Measurements from ENCODE around the gene ACMSD.

The ACMSD gene

GRCh38 chr2:134912361-134912760 is 73.9 kb downstream of the ACMSD start:
- H3K27me3 ChIP-seq (replicated peaks in 2 of 5; ENCODE audit: control insufficient read depth in 4 of 5, insufficient read depth in 5 of 5, low read length in 4 of 5), result no peaks in the 10 kb centered on the region
- H3K9me3 ChIP-seq (ENCODE audit: control extremely low read depth in 1 of 5, control insufficient read depth in 4 of 5, insufficient read depth in 2 of 5, low read depth in 1 of 5, low read length in 4 of 5), result no peaks in the 10 kb centered on the region
- peak in 2 of 3 donors; percentile 65 to 70 for DNase-seq
- CTCF ChIA-PET, result no interaction called here
- no peak overlapping the region for H3K27ac ChIP-seq (ENCODE audit: insufficient read depth in 1 of 2, low read depth in 1 of 2, low read length in 2 of 2, poor library complexity in 1 of 2, severe bottlenecking in 2 of 2)
- H3K36me3 ChIP-seq (ENCODE audit: control insufficient read depth in 4 of 4, insufficient read depth in 4 of 4, low read length in 3 of 4), result no peaks in the 10 kb centered on the region
- POLR2A ChIA-PET, result no interaction called here
- no peak overlapping the region for H3K4me3 ChIP-seq (ENCODE audit: control insufficient read depth in 1 of 7, extremely low read depth in 1 of 7, insufficient read depth in 4 of 7, low read depth in 2 of 7, low read length in 6 of 7)
- H3K4me1 ChIP-seq (ENCODE audit: control extremely low read depth in 1 of 4, control insufficient read depth in 4 of 4, insufficient read depth in 4 of 4, low read length in 3 of 4), result peaks cover 0 to 7% (median 6%) of the 10 kb centered on the region in 4 experiments

- H3K4me1 ChIP-seq (ENCODE audit: control extremely low read depth in 1 of 4, control insufficient read depth in 4 of 4, insufficient read depth in 4 of 4, low read length in 3 of 4), result peaks cover 10 to 29% (median 17%) of the 10 kb centered on the region in 4 experiments
- no peaks in the 10 kb centered on the region for H3K27me3 ChIP-seq (replicated peaks in 2 of 5; ENCODE audit: control insufficient read depth in 4 of 5, insufficient read depth in 5 of 5, low read length in 4 of 5)
- peak overlapping the region; percentile 68 to 95 for H3K27ac ChIP-seq (ENCODE audit: insufficient read depth in 1 of 2, low read depth in 1 of 2, low read length in 2 of 2, poor library complexity in 1 of 2, severe bottlenecking in 2 of 2)
- peak in 1 of 3 donors; percentile 2 for DNase-seq
- H3K9me3 ChIP-seq (ENCODE audit: control extremely low read depth in 1 of 5, control insufficient read depth in 4 of 5, insufficient read depth in 2 of 5, low read depth in 1 of 5, low read length in 4 of 5), result no peaks in the 10 kb centered on the region
- 56% methylated on average over 15 of the region's 16 CpGs for WGBS (ENCODE audit: insufficient coverage)
- CTCF ChIA-PET, result interaction anchor here (0.6 to 1.3 kb wide), 5 partner anchors 13 to 464 kb away, joined by 3 to 4 read pairs (median 3); no protein-coding TSS in a partner anchor
- POLR2A ChIA-PET, result no interaction called here
- peaks cover 0 to 8% (median under 1%) of the 10 kb centered on the region in 4 experiments for H3K36me3 ChIP-seq (ENCODE audit: control insufficient read depth in 4 of 4, insufficient read depth in 4 of 4, low read length in 3 of 4)
- H3K4me3 ChIP-seq (ENCODE audit: control insufficient read depth in 1 of 7, extremely low read depth in 1 of 7, insufficient read depth in 4 of 7, low read depth in 2 of 7, low read length in 6 of 7), result peak overlapping the region in 6 of 7 experiments; percentile 81 to 98 (median 91)
Observed at GRCh38 chr2:134917360-134917865, 79.0 kb downstream of the ACMSD start.

GRCh38 chr2:134917888-134918525 is 79.6 kb downstream of the ACMSD start:
- POLR2A ChIA-PET, result interaction anchor here (0.9 to 1.0 kb wide), 2 partner anchors 15 to 24 kb away, joined by 3 read pairs; no protein-coding TSS in a partner anchor
- H3K27ac ChIP-seq (ENCODE audit: insufficient read depth in 1 of 2, low read depth in 1 of 2, low read length in 2 of 2, poor library complexity in 1 of 2, severe bottlenecking in 2 of 2), result peak overlapping the region; percentile 68 to 95
- H3K4me3 ChIP-seq (ENCODE audit: control insufficient read depth in 1 of 7, extremely low read depth in 1 of 7, insufficient read depth in 4 of 7, low read depth in 2 of 7, low read length in 6 of 7), result peak overlapping the region; percentile 53 to 98 (median 89)
- no peaks in the 10 kb centered on the region for H3K9me3 ChIP-seq (ENCODE audit: control extremely low read depth in 1 of 5, control insufficient read depth in 4 of 5, insufficient read depth in 2 of 5, low read depth in 1 of 5, low read length in 4 of 5)
- peaks cover 0 to 12% (median under 1%) of the 10 kb centered on the region in 4 experiments for H3K36me3 ChIP-seq (ENCODE audit: control insufficient read depth in 4 of 4, insufficient read depth in 4 of 4, low read length in 3 of 4)
- no peaks in the 10 kb centered on the region for H3K27me3 ChIP-seq (replicated peaks in 2 of 5; ENCODE audit: control insufficient read depth in 4 of 5, insufficient read depth in 5 of 5, low read length in 4 of 5)
- CTCF ChIA-PET, result interaction anchor here (0.6 to 1.3 kb wide), 5 partner anchors 12 to 465 kb away, joined by 3 to 4 read pairs (median 3); no protein-coding TSS in a partner anchor
- DNase-seq, result peak in 2 of 3 donors; percentile 95 to 97
- H3K4me1 ChIP-seq (ENCODE audit: control extremely low read depth in 1 of 4, control insufficient read depth in 4 of 4, insufficient read depth in 4 of 4, low read length in 3 of 4), result peaks cover 12 to 29% (median 17%) of the 10 kb centered on the region in 4 experiments
- WGBS (ENCODE audit: insufficient coverage), result 0% methylated on average over 20 of the region's 38 CpGs

- H3K4me1 ChIP-seq (ENCODE audit: control extremely low read depth in 1 of 4, control insufficient read depth in 4 of 4, insufficient read depth in 4 of 4, low read length in 3 of 4), result peaks cover 12 to 29% (median 17%) of the 10 kb centered on the region in 4 experiments
- ChIA-PET POLR2A (interaction anchor here (0.8 to 1.0 kb wide), 3 partner anchors 14 to 249 kb away, joined by 3 to 4 read pairs (median 3); no protein-coding TSS in a partner anchor), CTCF (interaction anchor here (0.6 to 1.3 kb wide), 2 partner anchors 12 to 58 kb away, joined by 4 read pairs; no protein-coding TSS in a partner anchor)
- H3K27ac ChIP-seq (ENCODE audit: insufficient read depth in 1 of 2, low read depth in 1 of 2, low read length in 2 of 2, poor library complexity in 1 of 2, severe bottlenecking in 2 of 2), result peak within 1 kb of the TSS; percentile 95 to 98
- DNase-seq, result peak; percentile 99 to 100 (median 100)
- H3K36me3 ChIP-seq (ENCODE audit: control insufficient read depth in 4 of 4, insufficient read depth in 4 of 4, low read length in 3 of 4), result peaks cover 0 to 13% (median under 1%) of the 10 kb centered on the region in 4 experiments
- H3K4me3 ChIP-seq (ENCODE audit: control insufficient read depth in 1 of 7, extremely low read depth in 1 of 7, insufficient read depth in 4 of 7, low read depth in 2 of 7, low read length in 6 of 7), result peak within 1 kb of the TSS; percentile 93 to 99 (median 98)
- H3K27me3 ChIP-seq (replicated peaks in 2 of 5; ENCODE audit: control insufficient read depth in 4 of 5, insufficient read depth in 5 of 5, low read length in 4 of 5), result no peaks in the 10 kb centered on the region
- no peaks in the 10 kb centered on the region for H3K9me3 ChIP-seq (ENCODE audit: control extremely low read depth in 1 of 5, control insufficient read depth in 4 of 5, insufficient read depth in 2 of 5, low read depth in 1 of 5, low read length in 4 of 5)
- WGBS (ENCODE audit: insufficient coverage), result under 1% methylated on average over 80 of the region's 83 CpGs
Observed at GRCh38 chr2:134918526-134919340, 80.3 kb downstream of the ACMSD start, which contains the start of gene CCNT2. CCNT2 (plus strand) TSS chr2:134918822; CDS start chr2:134918855, 33 bp downstream.

GRCh38 chr2:134919341-134920210 is 81.2 kb downstream of the ACMSD start:
- Histone ChIP-seq H3K4me1 (ENCODE audit: control extremely low read depth in 1 of 4, control insufficient read depth in 4 of 4, insufficient read depth in 4 of 4, low read length in 3 of 4) (peaks cover 12 to 29% (median 17%) of the 10 kb centered on the region in 4 experiments), H3K9me3 (ENCODE audit: control extremely low read depth in 1 of 5, control insufficient read depth in 4 of 5, insufficient read depth in 2 of 5, low read depth in 1 of 5, low read length in 4 of 5) (no peaks in the 10 kb centered on the region), H3K27me3 (replicated peaks in 2 of 5; ENCODE audit: control insufficient read depth in 4 of 5, insufficient read depth in 5 of 5, low read length in 4 of 5) (no peaks in the 10 kb centered on the region), H3K4me3 (ENCODE audit: control insufficient read depth in 1 of 7, extremely low read depth in 1 of 7, insufficient read depth in 4 of 7, low read depth in 2 of 7, low read length in 6 of 7) (peak overlapping the region; percentile 92 to 99 (median 98)), H3K36me3 (ENCODE audit: control insufficient read depth in 4 of 4, insufficient read depth in 4 of 4, low read length in 3 of 4) (peaks cover 0 to 17% (median under 1%) of the 10 kb centered on the region in 4 experiments), H3K27ac (ENCODE audit: insufficient read depth in 1 of 2, low read depth in 1 of 2, low read length in 2 of 2, poor library complexity in 1 of 2, severe bottlenecking in 2 of 2) (peak overlapping the region; percentile 95 to 98)
- POLR2A ChIA-PET, result interaction anchor here (0.9 to 1.0 kb wide), 2 partner anchors 13 to 23 kb away, joined by 3 read pairs; no protein-coding TSS in a partner anchor
- 0% methylated on average over 13 of the region's 30 CpGs for WGBS (ENCODE audit: insufficient coverage)
- CTCF ChIA-PET, result interaction anchor here (0.6 to 0.7 kb wide), 2 partner anchors 26 to 58 kb away, joined by 3 to 4 read pairs; no protein-coding TSS in a partner anchor
- peak; percentile 29 to 76 (median 65) for DNase-seq

- no CpG with 5 or more reads among the region's 1 CpG for WGBS (ENCODE audit: insufficient coverage)
- Histone ChIP-seq H3K27ac (ENCODE audit: insufficient read depth in 1 of 2, low read depth in 1 of 2, low read length in 2 of 2, poor library complexity in 1 of 2, severe bottlenecking in 2 of 2) (no peak overlapping the region), H3K27me3 (replicated peaks in 2 of 5; ENCODE audit: control insufficient read depth in 4 of 5, insufficient read depth in 5 of 5, low read length in 4 of 5) (no peaks in the 10 kb centered on the region), H3K36me3 (ENCODE audit: control insufficient read depth in 4 of 4, insufficient read depth in 4 of 4, low read length in 3 of 4) (peaks cover 0 to 32% (median 3%) of the 10 kb centered on the region in 4 experiments), H3K4me3 (ENCODE audit: control insufficient read depth in 1 of 7, extremely low read depth in 1 of 7, insufficient read depth in 4 of 7, low read depth in 2 of 7, low read length in 6 of 7) (no peak overlapping the region), H3K9me3 (ENCODE audit: control extremely low read depth in 1 of 5, control insufficient read depth in 4 of 5, insufficient read depth in 2 of 5, low read depth in 1 of 5, low read length in 4 of 5) (no peaks in the 10 kb centered on the region), H3K4me1 (ENCODE audit: control extremely low read depth in 1 of 4, control insufficient read depth in 4 of 4, insufficient read depth in 4 of 4, low read length in 3 of 4) (peaks cover 9 to 31% (median 20%) of the 10 kb centered on the region in 4 experiments)
- DNase-seq, result no peak
- CTCF ChIA-PET, result no interaction called here
- POLR2A ChIA-PET, result no interaction called here
Observed at GRCh38 chr2:134924912-134925311, 86.5 kb downstream of the ACMSD start.

Data from common myeloid progenitor, CD34-positive (primary cell).